Inflammatory macrophage (primary cell): ENCODE results near the gene ST6GALNAC6.
"Not testable (repeated sequence)": the region's sequence is repeated elsewhere in the genome, so short reads cannot be mapped to it uniquely, and the experiment has no call there.

Experiments
- DNase-seq, 2 donors: peaks; one replicate each; pipeline ENCODE4 v3.0.0-alpha.2; 2020 to 2022

The ST6GALNAC6 gene

DNA sequence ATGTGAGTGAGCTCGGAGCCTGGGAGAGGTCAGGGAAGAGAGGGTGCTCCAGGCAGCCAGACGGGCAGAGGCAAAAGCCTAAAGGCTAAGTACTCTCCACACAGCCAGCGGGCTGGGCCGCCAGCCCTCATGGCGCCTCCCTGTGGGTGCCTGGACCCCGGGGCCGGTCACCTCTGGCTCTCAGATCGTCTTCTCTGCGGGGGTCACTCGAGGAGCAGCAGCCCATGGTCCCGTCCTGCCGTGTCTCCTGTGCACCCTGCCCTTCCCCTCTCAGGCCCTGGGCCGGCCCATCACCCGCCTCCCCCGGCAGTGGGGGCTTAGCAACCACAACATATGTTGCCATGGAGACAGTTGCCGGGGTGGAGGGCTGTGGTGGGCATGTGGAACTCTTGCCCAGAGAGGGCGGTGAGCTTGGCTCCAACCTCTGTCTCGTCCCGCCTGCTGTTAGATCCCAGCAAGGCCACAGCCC lies 26.1 kb downstream of the ST6GALNAC6 start:
- DNase-seq: no peak

DNA sequence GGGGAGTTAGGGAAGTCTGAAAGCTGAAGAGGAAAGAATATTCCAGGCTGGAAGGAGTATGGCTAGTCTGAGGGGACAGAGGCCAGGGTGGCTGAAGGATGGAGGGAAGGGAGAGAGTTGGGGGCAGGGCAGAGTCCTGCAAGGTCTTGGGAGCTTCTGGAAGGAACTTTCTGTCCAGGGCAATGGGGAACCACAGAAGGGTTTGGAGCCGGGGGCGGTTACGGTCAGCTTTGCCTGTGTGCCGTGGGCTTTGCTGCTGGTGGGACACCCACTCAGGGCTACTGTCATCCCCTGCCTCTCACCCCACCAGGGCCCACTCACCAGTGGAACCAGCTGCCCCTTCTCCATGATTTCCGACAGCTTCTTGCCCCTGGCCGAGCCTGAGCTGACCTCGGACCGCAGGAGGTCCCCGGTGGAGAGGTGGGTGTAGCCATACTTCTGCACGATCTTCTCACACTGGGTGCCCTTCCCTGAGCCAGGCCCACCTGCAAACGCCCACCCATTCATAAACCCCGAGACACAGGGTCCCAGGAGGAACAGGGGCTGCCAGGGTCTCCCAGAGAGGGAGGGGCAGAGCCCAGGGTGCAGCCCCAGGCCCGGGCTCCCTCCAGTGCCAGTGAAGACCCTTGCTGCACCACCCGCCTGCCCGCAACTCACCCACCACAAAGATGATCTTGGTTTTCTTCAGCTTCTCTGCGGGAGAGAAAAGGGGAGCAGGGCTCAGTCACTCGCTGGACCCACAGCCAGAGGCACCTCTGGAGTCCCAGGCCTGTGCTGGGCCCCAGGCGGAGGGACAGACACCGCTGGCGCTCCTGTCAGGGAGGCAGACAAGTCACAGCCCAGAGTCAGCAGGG lies 26.8 kb downstream of the ST6GALNAC6 start:
- DNase-seq: peak in 1 of 2 donors; percentile 40

DNA sequence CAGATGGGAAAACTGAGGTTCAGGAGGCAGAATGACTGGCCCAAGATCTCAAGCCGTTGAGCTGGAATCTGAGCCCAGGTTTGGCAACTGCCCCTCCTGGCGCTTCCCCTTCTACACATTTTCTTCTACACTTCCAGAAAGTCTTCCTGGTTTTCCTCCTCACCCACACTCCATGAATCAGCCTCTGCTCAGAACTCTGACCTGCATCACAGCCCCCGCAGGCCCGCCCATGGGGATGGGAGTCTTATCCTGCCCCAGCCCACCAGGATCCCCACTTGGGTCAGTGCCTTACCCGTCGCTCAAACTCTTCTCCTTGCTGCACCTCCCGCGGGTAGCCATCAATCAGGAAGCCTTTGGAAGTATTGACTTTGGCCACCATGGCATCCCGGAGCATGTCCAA lies 27.9 kb downstream of the ST6GALNAC6 start:
- peak in 1 of 2 donors; percentile 27 for DNase-seq

- DNase-seq: no peak
Measured at GRCh38 chr9:127870887-127871286, 28.5 kb downstream of the ST6GALNAC6 start.

GRCh38 chr9:127870153-127870491 lies 29.3 kb downstream of the ST6GALNAC6 start:
- DNase-seq: not testable (repeated sequence)

DNA sequence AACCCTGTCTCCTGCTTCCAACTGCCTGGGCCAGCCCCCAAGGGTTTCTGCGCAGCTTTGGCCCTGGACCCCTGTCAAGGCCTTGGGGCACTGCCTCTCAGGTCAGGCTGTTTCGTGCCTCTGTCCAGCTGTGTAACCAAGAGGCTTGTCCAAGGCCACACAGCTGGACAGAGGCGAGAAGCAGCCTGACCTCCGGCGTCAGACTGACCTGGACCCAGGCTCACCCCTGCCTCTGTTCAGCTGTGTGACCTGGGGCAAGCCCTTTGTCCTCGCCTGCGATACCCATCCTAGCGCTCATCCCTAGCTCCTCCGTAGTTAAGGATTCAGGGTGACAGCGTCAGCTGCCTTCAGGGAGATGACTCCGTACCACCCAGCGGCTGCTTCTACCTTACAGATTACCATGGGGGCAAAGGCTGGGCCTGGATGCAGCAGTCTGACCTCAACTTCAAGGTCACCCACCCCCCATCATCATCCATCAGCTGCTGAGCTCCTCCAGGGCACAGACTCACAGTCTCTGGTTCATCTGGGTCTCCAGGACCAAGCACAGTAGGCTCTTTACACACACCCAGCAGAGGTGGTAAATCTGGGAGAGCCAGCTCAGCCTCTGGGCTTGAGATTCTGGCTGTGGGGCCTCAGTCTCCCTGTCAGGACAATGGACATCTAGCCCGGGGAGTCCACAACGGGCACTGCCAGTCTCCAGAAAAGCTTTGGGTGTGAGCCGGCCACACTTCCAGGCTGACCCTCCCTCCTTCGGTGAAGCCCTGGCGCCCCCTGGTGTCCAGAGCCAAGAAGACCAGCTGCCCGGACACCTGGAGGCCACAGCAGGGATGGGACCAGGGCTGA lies 29.9 kb downstream of the ST6GALNAC6 start:
- DNase-seq: peak; percentile 90 to 92

- DNase-seq: no peak
Measured at GRCh38 chr9:127868278-127868902, 31.0 kb downstream of the ST6GALNAC6 start.

DNA sequence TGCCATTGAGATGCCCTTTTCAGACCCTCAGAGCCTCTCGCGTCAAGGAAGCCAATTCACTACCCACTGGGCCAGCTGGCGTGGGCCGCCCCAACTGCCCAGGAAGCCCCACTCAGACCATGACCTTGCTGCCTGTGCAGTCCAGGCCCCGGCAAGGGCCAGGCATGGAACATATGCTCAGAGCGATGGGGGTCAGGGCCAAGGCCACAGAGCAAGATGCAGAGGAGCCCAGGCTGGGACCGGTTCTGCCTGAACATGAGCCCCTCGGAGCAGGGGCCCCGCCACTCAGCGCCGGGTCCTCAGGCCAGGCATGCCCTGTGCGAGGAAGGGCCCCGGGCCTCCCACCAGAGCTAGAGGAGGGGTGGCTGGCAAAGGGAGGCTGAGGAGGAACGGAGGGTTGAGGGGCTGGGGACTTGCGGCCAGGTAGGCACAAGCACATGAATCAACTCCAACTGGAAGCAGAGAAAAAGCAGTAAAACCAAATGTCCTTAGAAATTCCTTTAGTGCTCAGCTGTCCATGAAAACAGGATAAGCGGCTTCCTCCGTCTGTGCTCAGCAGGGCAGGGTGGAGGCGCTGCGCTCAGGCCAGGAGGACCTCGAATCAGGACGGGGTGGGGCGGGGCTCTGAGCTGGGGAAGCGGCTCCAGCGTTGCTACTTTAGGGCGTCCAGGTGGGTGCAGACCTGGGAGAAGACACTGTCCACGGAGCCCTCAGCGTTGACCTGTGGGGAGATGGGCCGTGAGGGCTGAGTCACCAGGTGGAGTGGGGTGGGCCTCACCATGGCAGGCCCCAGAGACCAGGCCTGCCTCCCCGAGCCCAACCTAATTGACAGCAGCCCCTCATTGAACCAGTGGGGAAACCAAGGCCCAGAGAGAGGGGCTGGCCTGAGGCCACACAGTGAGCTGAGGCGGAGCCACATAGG lies 31.8 kb downstream of the ST6GALNAC6 start:
- DNase-seq: no peak

- no peak for DNase-seq
Measured at GRCh38 chr9:127866535-127866934, 32.9 kb downstream of the ST6GALNAC6 start.

- DNase-seq: no peak
Measured at GRCh38 chr9:127865645-127866464, 33.5 kb downstream of the ST6GALNAC6 start.

DNA sequence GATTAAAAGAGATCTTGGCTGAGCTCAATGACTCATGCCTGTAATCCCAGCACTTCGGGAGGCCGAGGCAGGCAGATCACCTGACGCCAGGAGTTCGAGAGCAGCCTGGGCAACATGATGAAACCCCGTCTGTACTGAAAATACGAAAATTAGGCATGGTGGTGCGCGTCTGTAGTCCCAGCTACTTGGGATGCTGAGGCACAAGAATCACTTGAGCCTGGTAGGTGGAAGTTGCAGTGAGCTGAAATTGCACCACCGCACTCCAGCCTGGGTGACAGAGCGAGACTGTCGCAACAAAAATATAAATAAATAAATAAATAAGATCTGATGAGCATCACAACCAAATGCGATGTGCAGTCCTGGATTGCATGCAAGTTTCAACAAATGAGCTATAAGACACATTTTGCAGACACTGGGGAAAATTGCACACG lies 36.2 kb downstream of the ST6GALNAC6 start:
- peak; percentile 84 to 90 for DNase-seq

DNA sequence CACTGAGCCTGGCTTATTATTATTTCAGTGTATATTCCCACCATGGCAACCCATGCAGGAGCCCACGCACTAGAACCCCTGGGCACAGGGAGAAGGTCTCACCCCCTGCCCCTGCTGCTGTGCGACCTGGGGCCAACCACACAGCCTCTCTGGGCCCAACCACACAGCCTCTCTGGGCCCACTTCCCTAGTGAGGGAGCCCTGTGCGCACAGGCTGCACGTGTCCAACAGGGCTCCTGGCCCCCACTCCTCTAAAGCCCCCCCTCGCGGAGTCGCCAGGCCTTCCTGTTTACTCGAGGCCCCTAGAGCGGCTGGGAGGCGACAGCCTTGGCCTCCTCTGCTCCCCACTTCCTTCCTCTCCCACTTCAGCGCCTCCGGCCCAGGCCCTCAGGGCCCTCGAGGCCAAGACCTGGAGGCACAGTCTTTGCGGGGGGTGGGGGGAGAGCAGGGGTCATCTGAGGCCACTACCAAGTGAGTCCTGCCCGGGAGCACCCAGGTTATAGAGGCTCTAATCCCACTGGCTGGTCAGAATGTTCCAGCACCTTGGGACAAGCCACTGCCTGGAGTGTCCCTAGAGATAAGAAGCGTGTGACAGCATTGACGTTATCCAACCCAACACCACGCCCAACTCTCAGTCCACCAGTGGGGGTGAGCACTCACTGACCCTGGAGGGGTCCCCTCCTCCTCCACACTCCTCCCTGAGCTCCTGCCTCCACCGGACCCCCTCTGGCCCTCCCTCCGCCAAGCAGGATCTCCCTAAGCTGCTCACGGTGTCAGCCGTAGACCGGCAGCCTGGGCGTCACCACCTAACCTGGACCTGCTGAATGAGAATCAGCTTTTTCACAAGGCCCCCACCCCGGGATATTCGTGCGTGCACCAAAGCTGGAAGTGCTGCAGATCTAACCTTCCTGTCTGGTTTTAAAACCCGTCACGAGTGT lies 37.1 kb downstream of the ST6GALNAC6 start:
- peak; percentile 82 to 92 for DNase-seq

- DNase-seq: no peak
Measured at GRCh38 chr9:127860779-127861178, 38.6 kb downstream of the ST6GALNAC6 start.

- no peak for DNase-seq
Measured at GRCh38 chr9:127860260-127860659, 39.1 kb downstream of the ST6GALNAC6 start.

DNA sequence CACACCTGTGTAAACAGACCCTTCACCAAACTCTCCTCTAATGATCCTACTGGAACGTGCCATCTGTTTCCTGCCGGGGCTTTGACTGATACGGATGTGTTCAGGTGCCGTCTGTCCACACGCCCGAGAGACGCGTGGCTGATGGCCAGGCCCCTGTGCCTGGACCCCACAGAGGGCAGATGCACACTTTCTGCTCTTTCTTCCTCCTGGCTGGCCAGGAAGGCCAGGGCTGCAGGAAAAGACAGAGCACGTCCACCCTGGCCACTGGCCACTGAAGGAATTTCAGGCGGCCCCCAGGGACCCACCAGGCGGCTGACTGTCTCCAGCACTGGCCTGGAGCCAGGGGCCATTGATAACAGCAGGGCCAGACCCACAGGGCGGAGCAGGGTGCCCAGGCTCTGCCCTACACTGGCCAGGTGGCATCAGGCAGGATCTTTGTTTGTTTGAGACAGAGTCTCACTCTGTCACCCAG lies 41.3 kb downstream of the ST6GALNAC6 start:
- no peak for DNase-seq

GRCh38 chr9:127857278-127857677 lies 42.1 kb downstream of the ST6GALNAC6 start:
- no peak for DNase-seq

DNA sequence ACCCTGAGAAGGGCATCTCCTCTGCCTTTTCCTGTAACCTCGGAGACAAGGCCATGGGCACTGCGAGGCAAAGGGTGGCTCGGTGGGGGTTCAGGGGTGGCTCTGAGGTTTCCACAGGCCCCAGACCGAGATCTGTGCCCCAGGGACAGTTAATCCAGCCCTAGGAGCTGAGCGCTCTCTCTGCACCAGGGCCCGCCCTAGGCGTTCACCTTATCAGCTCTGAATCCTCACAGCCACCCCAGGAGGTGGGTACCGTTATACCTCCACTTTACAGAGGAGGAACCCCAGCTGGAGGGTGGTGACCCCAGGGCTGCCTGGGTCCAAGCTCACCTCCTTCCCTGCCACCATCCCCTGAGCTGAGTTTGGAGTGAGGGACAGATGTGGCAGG lies 42.7 kb downstream of the ST6GALNAC6 start:
- DNase-seq: no peak

DNA sequence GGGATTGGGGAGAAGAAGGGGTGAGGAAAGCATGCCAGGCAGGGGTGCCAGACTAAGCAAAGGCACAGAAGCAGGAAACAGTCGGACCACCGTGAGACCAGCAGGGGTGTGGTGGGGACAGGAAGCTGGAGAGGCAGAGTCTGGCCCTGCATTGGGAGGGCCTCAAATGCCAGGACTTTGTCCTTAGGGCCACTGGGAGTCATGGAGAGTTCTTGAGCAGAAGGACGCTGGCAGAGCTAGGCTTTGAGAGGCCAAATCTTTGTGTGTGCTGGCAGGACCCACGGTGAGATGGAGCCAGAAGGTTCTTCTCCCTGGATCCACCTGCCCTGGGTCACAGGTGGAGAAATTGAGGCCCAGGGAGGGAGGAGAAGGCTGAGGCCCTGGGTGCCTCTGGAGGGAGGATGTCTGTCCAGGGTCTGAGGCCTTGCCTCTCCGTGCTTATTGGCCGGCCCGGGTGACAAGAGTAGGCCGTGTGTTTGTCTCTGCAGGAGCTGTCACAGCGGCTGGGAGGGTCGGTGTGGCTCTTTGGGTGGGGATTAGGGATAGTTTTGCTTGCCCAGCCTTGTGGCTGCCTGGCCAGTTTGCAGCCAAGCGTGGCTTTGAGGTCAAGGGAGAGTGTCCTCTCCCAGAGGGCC lies 43.2 kb downstream of the ST6GALNAC6 start:
- no peak for DNase-seq

- DNase-seq: no peak
Measured at GRCh38 chr9:127855522-127855921, 43.9 kb downstream of the ST6GALNAC6 start.
